IPS-NIHi11 (cell line): Measurements from ENCODE around the gene SATL1.
"Not testable (repeated sequence)": the region's sequence is repeated elsewhere in the genome, so short reads cannot be mapped to it uniquely, and the experiment has no call there.

Experiments
- DNase-seq: peaks from one replicate; pipeline ENCODE4 v3.0.0; 2012; ENCODE audit warnings: mixed read lengths, low spot score

SATL1 gene

GRCh38 chrX:85111347-85111746 lies 132.2 kb downstream of the SATL1 start:
- DNase-seq = no peak

- DNase-seq = peak; percentile 38
Observed at GRCh38 chrX:85109235-85109634, 134.3 kb downstream of the SATL1 start.

GRCh38 chrX:85108165-85108564 lies 135.4 kb downstream of the SATL1 start:
- DNase-seq = no peak

- no peak for DNase-seq
Observed at GRCh38 chrX:85107407-85107806, 136.2 kb downstream of the SATL1 start.

GRCh38 chrX:85089321-85089840 lies 154.2 kb downstream of the SATL1 start:
- no peak for DNase-seq

GRCh38 chrX:85084770-85085393 lies 158.7 kb downstream of the SATL1 start:
- peak; percentile 23 for DNase-seq

GRCh38 chrX:85077247-85077646 lies 166.3 kb downstream of the SATL1 start:
- DNase-seq = not testable (repeated sequence)

GRCh38 chrX:85065512-85066198 lies 177.9 kb downstream of the SATL1 start:
- DNase-seq = no peak

- DNase-seq = no peak
Observed at GRCh38 chrX:85052636-85053343, 190.8 kb downstream of the SATL1 start.

GRCh38 chrX:85052205-85052604 lies 191.4 kb downstream of the SATL1 start:
- no peak for DNase-seq

- no peak for DNase-seq
Observed at GRCh38 chrX:85051627-85052026, 192.0 kb downstream of the SATL1 start.
